Loucy (cell line): ENCODE results near the gene THTPA.
A peak's percentile ranks its signal among the peaks of the same experiment; 100 is the strongest.

ENCODE experiments used
- H2AFZ ChIP-seq: fragments of 200-600 bp; sonication (generic); 2 replicates; pipeline ENCODE4 v1.6.0; 2016; ENCODE audit warnings: antibody characterized with exemption, mild to moderate bottlenecking, low read length, moderate library complexity
- H3F3A ChIP-seq: fragments of 200-600 bp; 2 replicates; pipeline ENCODE4 v1.6.0; 2016; ENCODE audit warnings: antibody characterized with exemption, low read depth, mild to moderate bottlenecking
- H3K27me3 ChIP-seq: fragments of 200-600 bp; sonication (generic); 2 replicates; pipeline ENCODE4 v1.6.1; 2014; ENCODE audit warnings: low read length, mild to moderate bottlenecking; ENCODE audit not compliant: insufficient read depth, poor library complexity, severe bottlenecking
- H3K36me3 ChIP-seq: fragments of 200-600 bp; sonication (generic); 2 replicates; pipeline ENCODE4 v1.6.1; 2016; ENCODE audit warnings: low read length; ENCODE audit not compliant: insufficient read depth
- H3K4me1 ChIP-seq: fragments of 200-600 bp; sonication (generic); 2 replicates; pipeline ENCODE4 v1.5.1; 2014; ENCODE audit warnings: low read length, mild to moderate bottlenecking; ENCODE audit not compliant: insufficient read depth, poor library complexity, severe bottlenecking
- H3K4me2 ChIP-seq: fragments of 200-600 bp; sonication (generic); 2 replicates; pipeline ENCODE4 v1.6.0; 2014; ENCODE audit warnings: antibody characterized with exemption, low read length, low read depth, mild to moderate bottlenecking; ENCODE audit not compliant: poor library complexity, severe bottlenecking
- H3K4me3 ChIP-seq: fragments of 200-600 bp; sonication (generic); 2 replicates; pipeline ENCODE4 v1.5.1; 2014; ENCODE audit warnings: low read length, mild to moderate bottlenecking, mixed read lengths; ENCODE audit not compliant: poor library complexity, severe bottlenecking
- H3K79me2 ChIP-seq: fragments of 200-600 bp; sonication (generic); 2 replicates; pipeline ENCODE4 v1.6.1; 2014; ENCODE audit warnings: low read length; ENCODE audit not compliant: insufficient read depth
- H3K9ac ChIP-seq: fragments of 200-600 bp; sonication (generic); 2 replicates; pipeline ENCODE4 v1.6.0; 2014; ENCODE audit warnings: mild to moderate bottlenecking, low read depth, low read length, moderate library complexity; ENCODE audit not compliant: poor library complexity, severe bottlenecking
- H3K9me2 ChIP-seq: fragments of 200-600 bp; sonication (generic); replicated peaks from 2 replicates; pipeline ENCODE4 v1.6.1; 2016; ENCODE audit warnings: low read depth, low read length, mixed read lengths
- H3K9me3 ChIP-seq: fragments of 200-600 bp; sonication (generic); 2 replicates; pipeline ENCODE4 v1.6.1; 2014; ENCODE audit warnings: mild to moderate bottlenecking, antibody characterized with exemption, low read length, low read depth; ENCODE audit not compliant: insufficient read depth
- H4K20me1 ChIP-seq: fragments of 200-600 bp; sonication (generic); 2 replicates; pipeline ENCODE4 v1.6.0; 2014; ENCODE audit warnings: antibody characterized with exemption, low read length, mild to moderate bottlenecking; ENCODE audit not compliant: insufficient read depth, poor library complexity, severe bottlenecking
- CTCF ChIP-seq: fragments of 200-600 bp; sonication (generic); conservative IDR thresholded peaks from 2 replicates; pipeline ENCODE4 v1.5.1; 2014; ENCODE audit warnings: mild to moderate bottlenecking, antibody characterized with exemption, low read length
- EZH2phosphoT487 ChIP-seq: fragments of 200-600 bp; IDR thresholded peaks from 2 replicates; pipeline ENCODE4 v1.6.1; 2018; ENCODE audit warnings: antibody characterized with exemption, mild to moderate bottlenecking, moderate library complexity, borderline replicate concordance

Gene THTPA

GRCh38 chr14:23530375-23531055, 25.6 kb upstream of the THTPA start:
- peak overlapping the region; percentile 50 for H2AFZ ChIP-seq
- no peaks in the 10 kb centered on the region for H3K27me3 ChIP-seq
- H3K4me3 ChIP-seq = no peak overlapping the region
- H3F3A ChIP-seq = no peaks in the 10 kb centered on the region
- no peaks in the 10 kb centered on the region for H3K9me3 ChIP-seq
- H3K4me2 ChIP-seq = peak overlapping the region; percentile 31
- TF ChIP-seq CTCF (no peak), EZH2phosphoT487 (no peak)
- peak overlapping the region; percentile 19 for H3K9ac ChIP-seq
- no peaks in the 10 kb centered on the region for H3K36me3 ChIP-seq
- no peaks in the 10 kb centered on the region for H3K79me2 ChIP-seq
- H3K4me1 ChIP-seq = peaks cover 11% of the 10 kb centered on the region
- no peaks in the 10 kb centered on the region for H3K9me2 ChIP-seq
- no peaks in the 10 kb centered on the region for H4K20me1 ChIP-seq

- no peak for TF ChIP-seq CTCF
- no peak for TF ChIP-seq EZH2phosphoT487
- Histone ChIP-seq H3K4me3 (no peak overlapping the region), H3K4me1 (peaks cover 11% of the 10 kb centered on the region), H4K20me1 (no peaks in the 10 kb centered on the region), H2AFZ (no peak overlapping the region), H3K9me2 (no peaks in the 10 kb centered on the region), H3K9ac (peak overlapping the region; percentile 19), H3K36me3 (no peaks in the 10 kb centered on the region), H3F3A (no peaks in the 10 kb centered on the region), H3K4me2 (no peak overlapping the region), H3K27me3 (no peaks in the 10 kb centered on the region), H3K79me2 (no peaks in the 10 kb centered on the region), H3K9me3 (no peaks in the 10 kb centered on the region)
Measured at GRCh38 chr14:23531391-23531790, 24.7 kb upstream of the THTPA start.

GRCh38 chr14:23532658-23533057, 23.4 kb upstream of the THTPA start:
- no peaks in the 10 kb centered on the region for H3K79me2 ChIP-seq
- no peak overlapping the region for H2AFZ ChIP-seq

More at GRCh38 chr14:23532658-23533057, 23.4 kb upstream of the THTPA start:
- H3K4me2 ChIP-seq = no peak overlapping the region
- no peak overlapping the region for H3K4me3 ChIP-seq
- H4K20me1 ChIP-seq = no peaks in the 10 kb centered on the region
- no peaks in the 10 kb centered on the region for H3K9me3 ChIP-seq
- TF ChIP-seq EZH2phosphoT487 (no peak), CTCF (no peak)
- H3K9me2 ChIP-seq = no peaks in the 10 kb centered on the region
- no peaks in the 10 kb centered on the region for H3K27me3 ChIP-seq
- H3K36me3 ChIP-seq = no peaks in the 10 kb centered on the region
- H3F3A ChIP-seq = no peaks in the 10 kb centered on the region
- H3K9ac ChIP-seq = no peak overlapping the region
- H3K4me1 ChIP-seq = peaks cover 11% of the 10 kb centered on the region
